Lung microvascular endothelial cell (primary cell): ENCODE results near the gene KATNB1. TPM values are rescaled to one million over a fixed set of nuclear protein-coding genes. Genes with fewer than 3 reads are reported as not detected.
A peak's percentile ranks its signal among the peaks of the same experiment; 100 is the strongest.
"Not testable (repeated sequence)": the region's sequence is repeated elsewhere in the genome, so short reads cannot be mapped to it uniquely, and the experiment has no call there.

Source experiments
- DNase-seq, 2 donors: peaks; one replicate each; pipeline versions ENCODE4 v3.0.0 to v3.0.0-alpha.2; 2010; ENCODE audit warnings: low read depth in 2 of 2
- total RNA-seq: library from RNA; depleted of rRNA; stranded (reverse); fragments of >200 nt; gene quantifications from 2 replicates; pipeline ENCODE4 v1.2.1, GENCODE V29; 2014

Gene KATNB1
- total RNA-seq, 1 donor from 2014 or later, result 23.2 TPM

DNA sequence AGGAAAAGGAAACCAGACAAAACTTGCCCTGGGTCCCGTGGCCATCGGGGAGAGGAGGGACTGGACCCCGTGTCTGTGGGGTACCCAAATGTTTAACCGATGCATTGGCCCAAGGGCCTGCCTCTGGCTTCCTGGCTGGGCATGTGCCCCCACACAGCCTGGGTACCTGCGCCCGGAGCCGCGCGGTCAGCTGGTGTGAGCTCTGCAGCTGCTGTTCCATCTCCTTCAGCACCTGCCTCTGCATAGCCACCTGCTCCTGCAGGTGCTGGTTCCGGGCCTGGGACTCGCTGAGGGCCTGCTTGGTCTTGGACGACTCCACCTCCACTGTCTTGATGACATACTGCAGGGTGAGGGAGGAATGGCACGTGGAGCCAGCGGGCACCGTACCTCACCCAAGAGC, 34.8 kb downstream of the KATNB1 start:
- no peak for DNase-seq

DNA sequence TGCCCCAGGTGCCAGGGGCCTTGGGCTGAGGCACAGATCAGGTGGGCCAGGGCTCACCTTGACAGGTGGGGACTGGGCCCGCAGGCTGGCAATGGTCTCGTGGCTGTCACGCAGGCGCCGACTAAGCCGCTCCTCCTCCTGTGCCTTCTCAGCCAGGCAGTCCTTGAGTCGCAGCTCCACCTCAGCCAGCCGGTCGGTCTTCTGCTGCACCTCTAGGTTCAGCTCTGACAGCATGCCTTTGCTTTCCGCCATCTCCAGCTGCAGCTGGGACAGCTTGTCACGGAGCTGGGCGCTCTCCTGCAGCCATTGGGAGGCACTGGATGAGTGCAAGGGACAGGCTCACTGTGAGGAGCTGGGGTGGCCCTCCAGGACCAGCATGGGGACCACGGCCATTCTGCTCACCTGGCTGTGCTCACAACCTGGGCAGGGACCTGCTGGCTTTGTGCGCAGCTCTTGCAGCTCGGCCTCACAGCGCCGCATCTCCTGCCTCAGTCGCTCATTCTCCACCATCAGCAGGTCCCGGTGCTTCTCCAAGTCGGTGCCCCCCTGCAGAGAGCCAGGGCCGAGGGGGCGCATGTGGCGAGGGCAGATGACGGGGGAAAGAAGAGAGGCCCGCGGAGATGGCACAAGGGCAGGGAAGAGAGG, 35.7 kb downstream of the KATNB1 start:
- no peak for DNase-seq

DNA sequence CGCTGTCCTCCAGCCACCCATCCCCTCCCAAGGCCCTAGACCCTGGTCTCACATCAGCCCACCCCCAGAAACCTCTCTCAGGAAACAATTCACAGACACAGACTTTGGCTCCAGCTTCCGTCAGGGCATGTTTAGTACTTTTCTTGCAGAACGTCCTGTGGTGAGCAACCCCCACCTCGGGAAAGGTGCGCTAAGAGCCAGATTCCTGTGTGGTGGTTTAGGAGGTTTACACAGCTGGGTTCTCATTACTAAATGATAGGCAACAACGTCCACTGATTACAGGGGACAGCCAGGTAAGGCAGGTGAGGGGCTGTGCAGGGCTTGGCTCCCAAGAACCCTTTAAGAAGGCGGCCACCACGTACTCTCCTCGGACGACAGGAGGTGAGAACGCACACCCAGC, 37.4 kb downstream of the KATNB1 start:
- DNase-seq, result no peak

DNA sequence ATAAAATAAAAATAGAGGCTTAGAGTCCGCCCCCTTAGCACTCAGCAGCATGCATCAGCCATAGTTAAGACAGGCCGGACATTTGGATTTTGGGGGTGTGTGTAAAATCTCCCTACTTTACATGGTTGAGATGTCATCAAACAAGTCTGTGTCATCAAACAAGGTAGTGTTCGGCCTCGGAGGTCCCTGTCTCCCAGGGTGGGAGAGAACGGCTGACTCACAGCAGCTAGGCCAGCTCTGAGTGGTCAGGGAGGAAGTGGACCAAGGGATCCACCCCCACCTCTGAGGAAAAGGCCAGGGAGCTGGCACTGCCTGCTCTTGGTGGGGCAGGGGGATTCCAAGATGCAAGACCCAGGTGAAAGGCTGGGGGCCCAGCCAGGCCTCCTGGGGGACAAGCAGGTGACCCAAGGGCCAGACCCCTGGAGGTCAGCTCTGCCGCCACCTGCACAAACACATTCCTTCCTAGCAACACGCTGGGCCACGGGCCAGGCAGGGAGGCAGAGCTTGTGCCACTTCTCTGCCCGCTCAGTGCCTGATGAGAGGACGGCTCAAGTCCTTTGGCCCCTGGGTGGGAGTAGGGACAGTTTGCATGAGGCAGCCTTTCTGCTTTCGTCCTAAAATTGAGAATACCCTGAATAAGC, 38.2 kb downstream of the KATNB1 start:
- peak in 1 of 2 donors; percentile 19 for DNase-seq

DNA sequence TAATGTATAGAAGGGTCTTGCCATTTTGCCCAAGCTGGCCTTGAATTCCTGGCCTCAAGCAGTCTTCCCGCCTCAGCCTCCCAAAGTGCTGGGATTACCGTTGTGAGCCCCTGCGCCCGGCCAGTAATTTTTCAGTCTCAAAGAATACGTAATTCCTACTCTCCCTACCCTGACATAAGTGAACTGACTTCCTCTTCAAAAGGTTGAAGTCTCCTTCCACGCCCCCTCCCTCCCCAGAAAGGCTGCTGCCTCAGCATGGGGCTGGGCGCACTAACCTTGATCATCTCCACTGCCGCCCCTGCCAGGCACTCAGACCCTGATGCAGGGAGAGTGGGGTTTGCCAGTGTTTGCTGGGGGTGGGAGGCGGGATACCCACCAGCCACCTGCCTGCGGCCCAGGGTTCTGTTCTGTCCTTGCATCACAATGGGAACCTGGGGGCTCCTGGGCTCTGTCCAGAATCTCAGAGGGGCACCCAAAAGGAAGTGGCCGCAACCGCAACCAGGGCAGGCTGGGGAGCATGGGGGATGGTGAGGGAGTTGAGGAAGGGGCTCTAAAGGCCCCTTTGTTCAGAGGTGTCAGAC, 39.2 kb downstream of the KATNB1 start:
- DNase-seq, result no peak

DNA sequence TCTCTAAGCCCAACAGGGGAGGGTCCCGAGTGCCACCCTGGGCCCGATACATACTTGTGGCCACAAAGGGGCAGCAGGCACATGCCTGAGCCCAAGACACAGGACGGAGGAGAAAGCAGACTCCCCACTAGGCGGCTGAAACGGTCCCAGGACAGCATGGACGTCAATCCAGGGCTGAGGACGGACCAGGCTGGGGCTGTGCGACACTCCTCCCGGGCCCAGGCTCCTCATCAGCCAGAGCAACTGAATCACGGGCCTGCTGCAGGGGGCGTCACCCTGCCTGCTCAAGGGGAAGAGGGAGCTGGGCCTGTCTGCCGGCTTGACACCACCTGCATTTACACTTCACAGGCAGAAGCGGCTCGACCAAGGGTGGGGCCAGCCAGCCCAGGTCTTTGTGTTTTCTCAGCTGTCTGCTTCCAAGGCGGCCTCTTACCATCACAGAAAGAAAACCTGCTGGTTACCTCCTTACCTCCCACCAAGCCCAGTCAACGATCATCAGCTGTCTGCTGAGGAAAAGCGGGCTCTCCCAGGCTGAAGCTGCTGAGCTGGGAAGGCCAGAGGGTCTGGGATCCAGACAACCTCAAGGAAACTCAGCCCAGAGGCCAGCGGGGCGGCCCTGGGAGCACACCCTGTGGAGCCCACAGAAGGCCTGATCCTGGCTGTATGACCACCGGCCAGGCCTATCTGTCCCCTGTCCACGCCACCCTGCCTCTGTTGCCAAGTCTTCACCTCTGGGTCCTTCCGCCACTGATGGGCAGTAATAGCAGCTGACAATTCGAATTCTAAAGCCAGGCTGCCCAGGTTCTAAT, 40.3 kb downstream of the KATNB1 start:
- peak in 1 of 2 donors; percentile 31 for DNase-seq

DNA sequence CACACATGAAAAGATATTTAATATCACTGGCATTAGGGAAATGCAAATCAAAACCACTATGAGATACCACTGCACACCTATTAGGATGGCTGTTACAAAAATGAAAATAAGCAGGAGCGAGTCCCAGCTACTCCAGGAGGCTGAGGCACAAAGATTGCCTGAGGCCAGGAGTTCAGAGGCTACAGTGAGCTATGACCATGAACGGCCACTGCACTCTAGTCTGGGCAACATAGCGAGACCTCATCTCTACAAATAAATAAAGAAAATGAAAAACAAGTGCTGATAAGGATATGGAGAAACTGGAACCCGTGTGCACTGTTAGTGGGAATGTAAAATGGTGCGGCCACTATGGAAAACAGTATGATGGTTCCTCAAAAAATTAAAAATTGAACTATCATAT, 43.1 kb downstream of the KATNB1 start:
- DNase-seq, result no peak

DNA sequence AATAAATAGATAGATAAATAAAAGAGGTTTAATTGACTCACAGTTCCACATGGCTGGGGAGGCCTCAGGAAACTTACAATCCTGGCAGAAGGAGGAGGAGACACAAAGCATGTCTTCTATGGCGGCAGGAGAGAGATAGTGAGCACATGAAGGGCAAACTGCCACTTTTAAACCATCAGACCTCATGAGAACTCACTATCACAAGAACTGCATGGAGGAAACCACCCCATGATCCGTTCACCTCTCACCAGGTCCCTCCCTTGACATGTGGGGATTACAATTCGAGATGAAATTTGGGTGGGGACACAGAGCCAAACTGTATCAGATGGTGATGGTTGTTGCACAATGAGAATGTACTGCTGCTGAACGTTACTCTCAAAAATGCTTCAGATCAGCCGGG, 44.3 kb downstream of the KATNB1 start:
- DNase-seq, result not testable (repeated sequence)

DNA sequence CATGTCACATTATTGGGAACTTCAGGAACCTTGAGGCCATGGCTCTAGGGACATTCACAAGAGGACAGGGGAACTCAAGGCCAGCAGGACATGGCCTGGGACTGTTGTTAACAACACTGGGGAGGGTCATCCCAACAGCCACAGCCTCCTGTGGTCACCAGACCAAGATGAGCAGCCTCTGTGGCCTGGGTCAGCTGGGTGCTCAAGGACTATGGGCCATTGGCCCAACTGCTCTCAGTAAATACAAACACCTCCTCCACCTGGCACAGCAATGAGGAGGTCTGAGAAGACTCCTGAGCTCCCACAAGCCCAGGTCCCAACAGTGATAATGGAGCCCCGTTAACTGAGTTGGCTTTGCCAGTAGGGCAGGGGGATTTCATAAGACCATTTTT, 45.8 kb downstream of the KATNB1 start:
- DNase-seq, result no peak

DNA sequence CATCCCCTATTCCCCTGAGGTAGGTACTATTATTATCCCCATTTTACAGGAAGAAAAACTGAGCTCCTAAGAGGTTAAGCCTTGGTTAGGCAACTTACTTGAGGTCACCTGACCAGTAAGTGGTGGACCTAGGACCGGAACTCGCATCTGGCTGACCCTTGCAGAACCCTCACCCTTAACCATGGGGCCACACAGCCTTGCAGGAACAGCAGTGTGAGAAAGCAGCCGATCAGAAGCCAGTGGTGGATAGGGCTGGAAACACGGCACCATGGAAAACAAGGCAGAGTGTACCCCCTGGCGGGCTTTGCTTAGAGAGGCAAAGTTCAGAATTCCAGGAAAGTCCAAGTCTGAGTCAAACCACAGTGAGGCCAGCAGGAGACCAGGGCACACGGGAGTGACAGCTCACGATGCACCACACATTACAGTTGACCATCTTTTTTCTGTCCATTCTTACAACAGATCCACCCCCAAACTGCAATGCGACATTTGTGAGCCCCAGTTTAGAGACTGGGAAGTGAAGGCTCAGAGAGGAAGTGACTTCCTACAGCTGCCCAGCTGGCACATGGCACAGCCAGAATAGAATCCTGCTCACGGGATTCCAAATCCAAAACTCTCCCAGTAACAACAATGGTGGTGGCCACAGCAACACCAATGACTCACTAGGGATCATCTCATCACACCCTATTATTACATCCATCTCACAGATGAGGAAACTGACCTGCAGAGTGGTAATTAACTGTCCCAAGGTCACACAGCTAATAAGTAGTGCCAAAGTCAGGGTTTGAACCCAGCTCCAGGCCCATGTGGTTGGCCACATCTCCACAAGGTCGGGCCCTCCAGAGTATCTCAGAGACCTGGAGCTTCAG, 46.4 kb downstream of the KATNB1 start:
- peak; percentile 57 to 71 for DNase-seq

DNA sequence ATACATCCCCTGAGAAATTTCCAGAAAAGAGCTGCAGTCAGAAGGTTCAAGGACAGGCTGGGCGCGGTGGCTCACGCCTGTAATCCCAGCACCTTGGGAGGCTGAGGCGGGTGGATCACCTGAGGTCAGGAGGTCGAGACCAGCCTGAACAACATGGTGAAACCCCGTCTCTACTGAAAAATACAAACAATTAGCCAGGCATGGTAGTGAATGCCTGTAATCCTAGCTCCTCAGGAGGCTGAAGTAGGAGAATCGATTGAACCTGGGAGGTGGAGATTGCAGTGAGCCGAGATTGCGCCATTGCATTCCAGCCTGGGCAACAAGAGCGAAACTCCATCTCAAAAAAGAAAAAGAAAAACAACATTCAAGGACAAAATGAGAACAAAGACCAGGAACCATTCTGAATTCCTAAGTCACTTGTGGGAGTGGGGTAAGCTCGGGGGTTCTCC, 47.1 kb downstream of the KATNB1 start:
- DNase-seq, result not testable (repeated sequence)

DNA sequence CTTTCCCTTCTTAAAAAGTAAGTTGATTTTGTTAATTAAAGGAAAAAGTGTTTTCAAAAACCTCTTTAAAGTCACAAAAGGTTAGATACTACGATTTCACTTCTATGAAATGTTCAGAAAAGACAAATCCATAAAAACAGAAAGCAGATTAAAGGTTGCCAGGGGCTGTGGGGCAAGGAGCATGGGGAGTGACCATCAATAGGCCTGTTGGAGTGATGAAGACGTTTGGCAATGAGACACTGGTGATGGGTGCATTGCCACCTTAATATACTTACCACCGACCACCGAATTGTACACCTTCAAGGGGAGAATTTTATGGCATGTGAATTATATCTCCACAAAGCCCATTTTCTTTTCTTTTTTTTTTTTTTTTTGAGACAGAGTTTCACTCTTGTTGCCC, 47.5 kb downstream of the KATNB1 start:
- DNase-seq, result no peak

DNA sequence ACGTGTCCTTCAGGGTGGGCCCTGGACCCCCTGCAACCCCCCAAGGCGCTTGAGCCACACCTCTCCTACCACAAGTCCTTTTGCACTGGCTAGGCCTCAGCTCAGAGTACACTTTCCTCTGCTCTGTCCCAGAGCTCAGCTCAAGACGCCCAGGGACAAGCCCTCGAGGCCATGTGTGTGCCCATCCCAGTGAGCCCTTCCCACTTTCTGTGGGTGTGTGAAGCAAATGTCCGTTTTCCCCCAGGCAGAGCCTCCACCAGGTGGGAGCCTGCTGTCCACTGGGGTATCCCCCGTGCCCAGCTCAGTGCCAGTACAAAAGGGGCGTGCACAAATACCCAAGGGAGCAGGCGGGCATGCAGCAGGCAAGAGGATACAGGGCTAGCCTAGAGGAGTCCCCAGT, 48.3 kb downstream of the KATNB1 start:
- DNase-seq, result no peak

DNA sequence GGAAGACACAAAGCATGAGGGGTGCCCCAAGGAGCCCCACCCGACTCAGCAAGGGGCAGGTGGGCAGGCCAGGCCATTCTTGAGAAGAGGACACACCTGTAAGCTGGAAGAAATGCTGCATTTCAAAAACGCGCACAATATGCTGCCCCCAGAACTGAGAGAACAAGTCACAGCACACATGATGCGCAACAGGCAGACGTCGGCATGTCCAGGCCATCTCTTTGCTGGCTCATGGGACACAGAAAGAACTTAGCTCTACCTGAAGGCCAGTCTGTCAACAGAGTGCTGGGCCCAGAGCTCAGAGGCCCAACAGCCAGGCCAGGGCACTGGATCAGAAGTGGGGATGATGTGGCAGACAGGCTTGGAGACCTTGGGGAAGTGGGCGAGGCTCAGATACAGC, 48.8 kb downstream of the KATNB1 start:
- no peak for DNase-seq

DNA sequence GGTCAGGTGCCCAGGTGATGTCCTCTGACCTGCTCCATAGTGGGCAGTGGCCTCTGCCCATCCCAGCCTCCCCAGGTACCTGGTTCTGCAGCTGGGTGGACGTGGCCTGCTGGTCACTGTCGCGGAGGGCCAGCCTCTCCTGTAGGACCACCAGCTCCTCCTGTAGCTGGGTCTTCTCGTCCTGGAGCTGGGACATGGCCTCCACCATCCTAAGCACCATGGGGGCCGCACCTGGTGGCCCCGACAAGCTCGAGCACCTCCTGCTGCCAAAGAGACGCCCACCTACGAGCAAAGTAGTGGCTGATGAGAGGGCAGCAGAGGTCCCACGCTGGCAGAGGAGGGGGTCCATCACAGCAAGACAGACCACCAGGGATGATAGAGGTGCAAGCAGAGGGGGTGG, 49.8 kb downstream of the KATNB1 start:
- no peak for DNase-seq

DNA sequence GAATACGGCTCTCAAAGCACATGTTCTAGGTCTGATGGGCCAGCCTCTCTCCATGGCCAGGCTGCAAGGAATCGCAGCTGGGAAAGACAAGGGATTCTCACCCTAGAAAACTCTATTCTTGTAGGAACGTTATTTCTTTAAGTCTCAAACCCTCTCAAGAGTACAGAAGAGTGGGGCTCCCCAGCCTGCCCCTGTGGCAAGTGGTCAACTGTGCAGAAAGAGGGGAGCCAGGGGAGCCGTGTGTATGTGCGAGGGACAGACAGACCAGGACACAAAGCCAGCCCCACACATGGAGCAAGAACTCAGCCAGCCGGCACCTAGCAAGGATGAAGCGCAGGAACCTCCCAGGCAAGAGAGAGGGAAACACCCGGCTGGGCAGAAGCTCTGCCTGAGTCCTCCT, 50.4 kb downstream of the KATNB1 start:
- DNase-seq, result no peak

DNA sequence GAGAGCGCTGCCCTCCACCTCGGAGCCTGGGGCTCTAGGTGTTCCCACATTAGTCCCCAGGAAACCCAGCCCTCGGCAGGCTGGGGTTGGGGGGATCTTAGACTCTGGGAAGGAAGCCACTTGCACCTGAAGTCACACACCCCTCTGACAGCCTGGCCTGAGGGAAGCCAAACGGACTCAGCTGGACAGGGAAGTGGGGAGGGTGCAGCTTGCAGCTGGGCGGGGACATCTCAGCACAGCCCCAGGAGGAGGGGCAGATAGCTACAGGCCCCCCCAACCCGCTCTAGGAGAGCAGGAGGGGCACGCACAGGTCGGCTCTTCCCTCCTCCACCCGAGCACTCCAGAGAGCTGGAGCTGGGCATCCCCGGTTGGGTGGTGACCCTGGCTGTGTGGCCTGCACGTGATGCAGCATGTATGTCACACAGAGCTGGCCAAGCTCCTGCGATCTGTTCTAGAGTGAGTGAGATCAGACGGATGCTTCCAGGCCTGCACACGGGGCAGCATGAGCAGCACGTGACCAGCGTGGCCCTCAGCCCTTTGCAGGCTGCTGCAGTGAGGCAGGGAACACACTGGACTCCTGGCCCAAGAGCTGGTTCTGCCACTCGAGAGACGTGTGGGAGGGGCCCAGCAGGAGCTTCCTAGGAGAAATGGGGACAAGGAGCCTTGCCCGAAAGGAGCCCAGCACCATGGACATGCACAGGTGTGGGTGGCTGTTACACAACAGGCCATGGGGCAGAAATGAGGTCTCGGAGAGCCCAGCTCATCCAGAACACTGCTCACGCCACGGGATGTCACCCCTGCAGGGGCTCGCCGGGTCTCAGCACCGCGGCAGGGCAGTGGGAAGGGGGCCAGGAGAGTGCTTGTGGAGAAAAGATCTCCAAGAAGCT, 51.3 kb downstream of the KATNB1 start:
- peak in 1 of 2 donors; percentile 51 for DNase-seq

DNA sequence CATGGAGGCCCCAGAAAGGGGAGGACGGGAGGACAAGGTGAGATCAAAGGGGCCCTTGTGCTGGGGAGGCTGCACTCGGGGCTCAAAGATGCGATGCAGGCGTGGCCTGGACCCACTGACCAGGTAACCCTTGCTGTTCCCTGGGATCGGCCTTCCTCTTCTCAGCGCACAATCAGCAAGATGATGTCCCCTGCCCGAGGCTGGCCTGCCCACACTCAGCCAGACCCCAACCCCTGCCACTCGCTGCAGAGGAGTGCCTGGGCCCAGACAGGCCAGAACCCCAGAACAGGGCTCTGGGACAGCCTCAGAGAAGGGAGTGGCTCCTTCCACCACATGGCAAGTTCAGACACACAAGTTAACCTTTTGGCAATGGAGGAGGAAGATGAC, 51.9 kb downstream of the KATNB1 start:
- no peak for DNase-seq

DNA sequence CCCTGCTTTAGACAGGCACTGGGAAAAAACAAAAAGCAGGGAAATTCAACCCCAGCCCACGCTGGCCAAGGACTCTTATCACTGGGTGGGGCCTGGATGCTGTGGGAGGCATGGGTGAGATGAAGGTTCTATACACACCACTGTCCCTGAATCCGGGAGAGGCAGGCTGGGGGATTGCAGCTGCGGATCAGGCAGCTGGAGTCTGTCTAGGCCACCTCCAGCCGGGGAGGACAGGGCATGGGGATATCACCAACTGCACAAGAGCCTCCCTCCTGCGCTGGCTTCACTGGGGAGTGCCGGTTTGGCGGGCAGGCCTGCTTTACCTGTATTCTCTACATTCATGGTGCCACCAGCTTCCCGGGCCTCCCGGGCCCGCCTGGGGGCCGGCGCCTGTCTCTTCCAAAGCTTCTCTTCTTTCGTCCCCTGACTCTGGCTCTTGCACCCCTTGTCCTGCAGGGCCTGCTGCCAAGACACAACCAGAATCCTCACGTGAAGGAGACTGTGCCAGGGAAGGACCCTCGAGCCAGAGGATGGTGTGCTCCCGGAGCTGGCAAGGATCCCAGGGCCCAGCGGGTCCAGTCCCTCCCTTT, 52.8 kb downstream of the KATNB1 start:
- DNase-seq, result no peak

DNA sequence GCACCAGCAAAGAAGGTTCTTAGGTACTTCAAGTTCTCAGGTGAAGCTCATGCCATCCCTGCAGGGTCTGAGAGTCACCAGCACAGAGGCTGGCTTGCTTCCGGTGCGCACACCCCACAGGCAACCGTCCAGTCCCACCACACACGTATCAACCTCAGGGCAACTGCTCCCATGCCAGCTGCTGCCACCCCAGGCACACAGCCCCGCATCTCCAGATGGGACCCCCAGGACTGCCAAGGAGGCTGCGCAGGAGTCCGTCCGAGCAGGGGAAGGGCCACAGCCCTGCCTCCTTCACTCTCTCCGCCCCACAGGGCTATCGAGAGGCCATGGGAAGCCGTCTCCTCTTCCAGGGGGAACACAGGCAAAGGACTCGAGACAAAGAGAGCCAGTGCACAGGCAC, 53.4 kb downstream of the KATNB1 start:
- no peak for DNase-seq
